BJ (cell line): ENCODE results near the gene RCAN2. TPM values are rescaled to one million over a fixed set of nuclear protein-coding genes. Genes with fewer than 3 reads are reported as not detected.

Experiments
- CTCF ChIA-PET: fragments of 350-600 bp; formaldehyde crosslinking; extraction: SDS; loops from one replicate; lab custom pipeline; 2021; ENCODE audit warnings: antibody characterized with exemption, inconsistent platforms; lab: Yijun Ruan, JAX
- POLR2A ChIA-PET: fragments of 300-600 bp; sonication (Branson Sonifier 250); formaldehyde crosslinking; extraction: SDS; loops from one replicate; lab custom pipeline; 2021; ENCODE audit warnings: antibody characterized with exemption; lab: Charles Lee
- DNase-seq: peaks from one replicate; pipeline ENCODE4 v3.0.0-alpha.2; 2011; ENCODE audit warnings: low read depth
- H3K27me3 ChIP-seq: 2 replicates; pipeline ENCODE4 v1.6.0; 2011; ENCODE audit warnings: low read length; ENCODE audit not compliant: control insufficient read depth, insufficient read depth
- H3K36me3 ChIP-seq: 2 replicates; pipeline ENCODE4 v1.5.1; 2011; ENCODE audit warnings: low read length; ENCODE audit not compliant: control insufficient read depth, insufficient read depth
- H3K4me3 ChIP-seq: 2 replicates; pipeline ENCODE4 v1.5.1; 2011; ENCODE audit warnings: low read depth, mild to moderate bottlenecking, control low read depth, low read length
- polyA plus RNA-seq: library from polyadenylated mRNA; depleted of rRNA; stranded (reverse); fragments of >200 nt; gene quantifications from 2 replicates; pipeline ENCODE4 v1.2.3, GENCODE V29; 2011
- TF ChIP-seq, protein P1 (sequence below): IDR thresholded peaks from 2 replicates; pipeline ENCODE4 v1.5.1; 2011; ENCODE audit warnings: low read depth, mild to moderate bottlenecking, control low read depth, inconsistent platforms, low read length, moderate library complexity; ENCODE audit not compliant: insufficient read depth

Gene RCAN2
- polyA plus RNA-seq, 1 experiment: 5.9 TPM

GRCh38 chr6:46248143-46248542 is 243.1 kb downstream of the RCAN2 start:
- Histone ChIP-seq H3K4me3 (no peak overlapping the region), H3K27me3 (no peaks in the 10 kb centered on the region), H3K36me3 (no peaks in the 10 kb centered on the region)
- ChIA-PET POLR2A (no interaction called here), CTCF (interaction anchor here (0.7 to 0.9 kb wide), 2 partner anchors 41 to 393 kb away, joined by 3 read pairs; no protein-coding TSS in a partner anchor)
- TF ChIP-seq, protein P1, sequence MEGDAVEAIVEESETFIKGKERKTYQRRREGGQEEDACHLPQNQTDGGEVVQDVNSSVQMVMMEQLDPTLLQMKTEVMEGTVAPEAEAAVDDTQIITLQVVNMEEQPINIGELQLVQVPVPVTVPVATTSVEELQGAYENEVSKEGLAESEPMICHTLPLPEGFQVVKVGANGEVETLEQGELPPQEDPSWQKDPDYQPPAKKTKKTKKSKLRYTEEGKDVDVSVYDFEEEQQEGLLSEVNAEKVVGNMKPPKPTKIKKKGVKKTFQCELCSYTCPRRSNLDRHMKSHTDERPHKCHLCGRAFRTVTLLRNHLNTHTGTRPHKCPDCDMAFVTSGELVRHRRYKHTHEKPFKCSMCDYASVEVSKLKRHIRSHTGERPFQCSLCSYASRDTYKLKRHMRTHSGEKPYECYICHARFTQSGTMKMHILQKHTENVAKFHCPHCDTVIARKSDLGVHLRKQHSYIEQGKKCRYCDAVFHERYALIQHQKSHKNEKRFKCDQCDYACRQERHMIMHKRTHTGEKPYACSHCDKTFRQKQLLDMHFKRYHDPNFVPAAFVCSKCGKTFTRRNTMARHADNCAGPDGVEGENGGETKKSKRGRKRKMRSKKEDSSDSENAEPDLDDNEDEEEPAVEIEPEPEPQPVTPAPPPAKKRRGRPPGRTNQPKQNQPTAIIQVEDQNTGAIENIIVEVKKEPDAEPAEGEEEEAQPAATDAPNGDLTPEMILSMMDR: no peak
- DNase-seq: no peak

DNA sequence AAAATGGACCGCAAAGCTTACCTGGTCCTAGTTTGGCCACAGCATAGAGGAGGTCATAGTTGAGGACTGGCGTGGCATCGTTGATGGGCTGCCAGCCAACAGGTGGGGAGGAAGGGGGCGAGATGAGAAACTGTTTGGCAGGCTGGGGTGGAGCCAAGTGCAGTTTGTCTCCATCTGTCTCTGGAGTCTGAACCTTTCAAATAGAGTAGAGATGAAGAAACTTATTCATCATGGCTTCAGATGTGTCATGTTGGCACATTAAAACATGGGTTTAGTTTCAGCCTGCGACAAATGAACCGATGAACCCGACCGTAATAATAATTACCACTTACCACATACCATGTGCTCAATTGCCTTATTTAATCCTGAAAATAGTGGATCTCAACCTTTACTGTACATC is 244.5 kb downstream of the RCAN2 start:
- POLR2A ChIA-PET: no interaction called here
- H3K4me3 ChIP-seq: no peak overlapping the region
- H3K27me3 ChIP-seq: no peaks in the 10 kb centered on the region
- DNase-seq: no peak
- TF ChIP-seq, protein P1: no peak
- CTCF ChIA-PET: interaction anchor here (1.8 kb wide), 1 partner anchor 10 kb away, joined by 4 read pairs; no protein-coding TSS in a partner anchor
- no peaks in the 10 kb centered on the region for H3K36me3 ChIP-seq

DNA sequence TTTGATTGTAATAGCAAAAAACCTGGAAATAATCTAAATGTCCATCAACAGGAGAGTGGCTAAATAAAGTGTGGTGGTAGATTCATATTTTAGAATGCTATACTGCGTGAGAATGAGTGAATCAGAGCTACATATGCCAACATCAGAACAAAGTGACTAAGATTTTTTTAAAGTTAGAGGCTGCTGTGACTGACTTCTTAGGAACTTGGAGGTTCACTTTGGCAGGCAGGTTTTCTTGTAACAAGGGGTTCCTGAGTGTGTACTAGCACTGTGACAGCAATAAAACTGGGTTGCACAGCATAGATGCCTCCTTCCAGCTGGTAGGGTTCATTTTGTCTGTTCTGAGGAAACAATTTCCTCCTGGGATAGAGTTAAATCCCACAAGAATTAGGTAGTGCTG is 245.2 kb downstream of the RCAN2 start:
- H3K36me3 ChIP-seq: no peaks in the 10 kb centered on the region
- no peaks in the 10 kb centered on the region for H3K27me3 ChIP-seq
- CTCF ChIA-PET: interaction anchor here (1.1 to 1.9 kb wide), 3 partner anchors 10 to 166 kb away, joined by 4 read pairs; no protein-coding TSS in a partner anchor
- no peak overlapping the region for H3K4me3 ChIP-seq
- POLR2A ChIA-PET: no interaction called here
- TF ChIP-seq, protein P1: no peak
- no peak for DNase-seq

DNA sequence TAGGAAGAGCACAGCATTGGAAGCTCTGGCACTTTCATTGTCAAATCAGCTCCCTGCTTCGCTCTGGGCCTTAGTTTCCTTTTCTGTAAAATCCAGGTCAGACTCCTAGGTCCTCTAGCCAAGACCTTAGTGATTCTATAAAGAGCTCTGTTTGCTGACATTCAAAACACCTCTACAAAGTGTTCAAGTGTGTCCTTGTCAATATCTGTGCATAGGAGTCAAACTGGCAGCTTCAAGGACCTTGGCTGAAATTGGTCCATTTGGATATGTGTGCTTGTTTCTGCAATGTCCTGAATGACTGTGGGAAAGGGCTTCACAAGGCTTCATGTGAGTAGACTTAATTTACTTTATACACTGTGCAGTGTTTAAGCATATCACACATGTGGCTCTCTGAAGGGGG is 246.6 kb downstream of the RCAN2 start:
- TF ChIP-seq, protein P1: no peak
- POLR2A ChIA-PET: no interaction called here
- Histone ChIP-seq H3K27me3 (no peaks in the 10 kb centered on the region), H3K4me3 (no peak overlapping the region), H3K36me3 (no peaks in the 10 kb centered on the region)
- no peak for DNase-seq
- CTCF ChIA-PET: interaction anchor here (0.6 to 1.9 kb wide), 4 partner anchors 23 to 424 kb away, joined by 3 to 4 read pairs (median 4); no protein-coding TSS in a partner anchor

- TF ChIP-seq, protein P1: no peak
- no peak overlapping the region for H3K4me3 ChIP-seq
- no peaks in the 10 kb centered on the region for H3K36me3 ChIP-seq
- ChIA-PET CTCF (interaction anchor here (1.3 kb wide), 1 partner anchor 22 kb away, joined by 4 read pairs; no protein-coding TSS in a partner anchor), POLR2A (no interaction called here)
- DNase-seq: no peak
- no peaks in the 10 kb centered on the region for H3K27me3 ChIP-seq
Measured at GRCh38 chr6:46243754-46244153, 247.5 kb downstream of the RCAN2 start.
